Keratinocyte (primary cell): Measurements from ENCODE around the gene ARID3A. TPM values are rescaled to one million over a fixed set of nuclear protein-coding genes. Genes with fewer than 3 reads are reported as not detected.

ENCODE experiments used
- DNase-seq: peaks from one replicate; pipeline ENCODE4 v3.0.0-alpha.2; 2011; ENCODE audit warnings: low read depth, missing footprints, low spot score
- FAIRE-seq: peaks from 2 replicates; lab custom pipeline; 2011; peaks lifted over from hg19 to GRCh38; lab: Jason Lieb, UNC
- H2AFZ ChIP-seq: 2 replicates; pipeline ENCODE4 v1.6.0; 2012; ENCODE audit warnings: low read length, control low read depth, inconsistent platforms; ENCODE audit not compliant: control insufficient read depth
- H3K27ac ChIP-seq: 2 replicates; pipeline ENCODE4 v1.5.1; 2011; ENCODE audit warnings: low read length; ENCODE audit not compliant: control insufficient read depth, insufficient read depth
- H3K27me3 ChIP-seq: 3 replicates; pipeline ENCODE4 v1.6.0; 2011; ENCODE audit warnings: low read length; ENCODE audit not compliant: control insufficient read depth, insufficient read depth; ENCODE audit errors: extremely low read depth
- H3K36me3 ChIP-seq, 2 experiments: 2 replicates in 1 of 2; 3 replicates in 1 of 2; pipeline ENCODE4 v1.5.1; 2011; ENCODE audit warnings: low read length in 2 of 2, mild to moderate bottlenecking in 1 of 2; ENCODE audit not compliant: control insufficient read depth in 2 of 2, insufficient read depth in 2 of 2; ENCODE audit errors: extremely low read depth in 1 of 2
- H3K4me1 ChIP-seq: 3 replicates; pipeline ENCODE4 v1.5.1; 2011; ENCODE audit warnings: low read length; ENCODE audit not compliant: control insufficient read depth, insufficient read depth; ENCODE audit errors: extremely low read depth
- H3K4me2 ChIP-seq: 3 replicates; pipeline ENCODE4 v1.6.0; 2011; ENCODE audit warnings: low read depth, low read length; ENCODE audit not compliant: control insufficient read depth, insufficient read depth; ENCODE audit errors: extremely low read depth
- H3K4me3 ChIP-seq, 3 experiments: fragments of 200-600 bp in 1 of 3; sonication (generic) in 1 of 3; 2 replicates in 2 of 3; 3 replicates in 1 of 3; pipeline ENCODE4 v1.5.1; 2011 to 2016; ENCODE audit warnings: low read length in 3 of 3, mild to moderate bottlenecking in 3 of 3, control low read depth in 2 of 3, inconsistent platforms in 1 of 3, low read depth in 1 of 3, mixed read lengths in 1 of 3, mixed run types in 1 of 3, moderate library complexity in 1 of 3; ENCODE audit not compliant: control insufficient read depth in 2 of 3, insufficient read depth in 2 of 3; ENCODE audit errors: extremely low read depth in 1 of 3
- H3K79me2 ChIP-seq: 2 replicates; pipeline ENCODE4 v1.6.0; 2012; ENCODE audit warnings: low read length; ENCODE audit not compliant: control insufficient read depth, insufficient read depth
- H3K9ac ChIP-seq: 3 replicates; pipeline ENCODE4 v1.6.0; 2011; ENCODE audit warnings: low read length; ENCODE audit not compliant: control insufficient read depth, insufficient read depth; ENCODE audit errors: extremely low read depth
- H3K9me1 ChIP-seq: 3 replicates; pipeline ENCODE4 v1.6.0; 2011; ENCODE audit warnings: low read length; ENCODE audit not compliant: control insufficient read depth, insufficient read depth; ENCODE audit errors: extremely low read depth
- H3K9me3 ChIP-seq: 2 replicates; pipeline ENCODE4 v1.5.1; 2012; ENCODE audit warnings: low read depth, low read length; ENCODE audit not compliant: control insufficient read depth
- H4K20me1 ChIP-seq: 3 replicates; pipeline ENCODE4 v1.6.0; 2011; ENCODE audit warnings: low read length; ENCODE audit not compliant: control insufficient read depth, insufficient read depth; ENCODE audit errors: extremely low read depth
- CTCF ChIP-seq, 3 experiments: IDR thresholded peaks in 1 of 3; conservative IDR thresholded peaks in 1 of 3; optimal IDR thresholded peaks in 1 of 3; 2 replicates in 2 of 3; 3 replicates in 1 of 3; pipeline versions ENCODE3 to v1.5.1; 2011; ENCODE audit warnings: low read length in 3 of 3, mild to moderate bottlenecking in 3 of 3, moderate library complexity in 2 of 3, control low read depth in 1 of 3, inconsistent platforms in 1 of 3; ENCODE audit not compliant: insufficient read depth in 2 of 3; ENCODE audit errors: extremely low read depth in 1 of 3
- EZH2 ChIP-seq: IDR thresholded peaks from one replicate; pipeline ENCODE4 v1.6.1; 2012; ENCODE audit warnings: inconsistent platforms, mild to moderate bottlenecking, low read length, moderate library complexity
- dilution Hi-C: fragments of 300-500 bp; cut with MboI; formaldehyde crosslinking; loops from one replicate; pipeline ENCODE4 v1.7.0; 2020; ENCODE audit warnings: low sequenced_read_pairs; ENCODE audit not compliant: extremely low pct_ligation_motif_present
- polyA plus RNA-seq, 5 experiments: library from polyadenylated mRNA; depleted of rRNA in 3 of 5; stranded (reverse) in 3 of 5; stranded (forward) in 1 of 5; unstranded in 1 of 5; fragments of >200 nt; gene quantifications; 1 replicate in 1 of 5; 2 replicates in 3 of 5; 3 replicates in 1 of 5; pipeline versions ENCODE4 v1.2.1 to v1.2.3, GENCODE V29; 2011 to 2012; ENCODE audit warnings: missing spikeins in 2 of 5, low read depth in 1 of 5, low replicate concordance in 1 of 5

The ARID3A gene
- polyA plus RNA-seq, 1 donor (not counting 4 experiments of a cell fraction or from before 2014, with no cell fraction given) = 2.6 TPM

- Histone ChIP-seq H3K36me3 (peaks cover 0 to 4% of the 10 kb centered on the region in 2 experiments), H3K27ac (peak overlapping the region; percentile 6), H4K20me1 (no peaks in the 10 kb centered on the region), H2AFZ (no peak overlapping the region), H3K4me1 (peaks cover 5% of the 10 kb centered on the region), H3K4me2 (peak overlapping the region; percentile 71), H3K27me3 (peaks cover 1% of the 10 kb centered on the region), H3K4me3 (peak overlapping the region; percentile 68 to 90 (median 84)), H3K9me1 (no peaks in the 10 kb centered on the region), H3K79me2 (no peaks in the 10 kb centered on the region), H3K9me3 (no peaks in the 10 kb centered on the region), H3K9ac (peak overlapping the region; percentile 72)
- dilution Hi-C loops = no loop called here
- DNase-seq (no peak), FAIRE-seq (no peak)
- TF ChIP-seq CTCF (optimal IDR thresholded peaks at IDR 0.05 in 1 of 3, IDR thresholded peaks at IDR 0.05 in 1 of 3, conservative IDR thresholded peaks at IDR 0.05 in 1 of 3; ENCODE audit: extremely low read depth in 1 of 3, insufficient read depth in 2 of 3, low read length in 3 of 3) (no peak), EZH2 (no peak)
Measured at GRCh38 chr19:926323-926588, 421 bp downstream of the ARID3A start.

GRCh38 chr19:926589-927350 is 935 bp downstream of the ARID3A start:
- peaks cover 0 to 4% of the 10 kb centered on the region in 2 experiments for H3K36me3 ChIP-seq
- no peaks in the 10 kb centered on the region for H3K27me3 ChIP-seq
- peaks cover 5% of the 10 kb centered on the region for H3K4me1 ChIP-seq
- no peaks in the 10 kb centered on the region for H3K79me2 ChIP-seq
- FAIRE-seq = no peak
- H3K9me3 ChIP-seq = no peaks in the 10 kb centered on the region
- peak overlapping the region; percentile 68 to 90 (median 84) for H3K4me3 ChIP-seq
- peak overlapping the region; percentile 72 for H3K9ac ChIP-seq
- H4K20me1 ChIP-seq = no peaks in the 10 kb centered on the region
- H3K27ac ChIP-seq = peak overlapping the region; percentile 6
- dilution Hi-C loops = no loop called here
- no peak for DNase-seq
- H3K4me2 ChIP-seq = peak overlapping the region; percentile 71
- H2AFZ ChIP-seq = no peak overlapping the region
- TF ChIP-seq EZH2 = no peak
- TF ChIP-seq CTCF (optimal IDR thresholded peaks at IDR 0.05 in 1 of 3, IDR thresholded peaks at IDR 0.05 in 1 of 3, conservative IDR thresholded peaks at IDR 0.05 in 1 of 3; ENCODE audit: extremely low read depth in 1 of 3, insufficient read depth in 2 of 3, low read length in 3 of 3) = no peak
- H3K9me1 ChIP-seq = no peaks in the 10 kb centered on the region
